ENCODE data around the gene FANCG. TPM values are rescaled to one million over a fixed set of nuclear protein-coding genes. Genes with fewer than 3 reads are reported as not detected.

The FANCG gene
- total RNA-seq, 1 experiment from 2014 or later, result 74.8 TPM

DNA sequence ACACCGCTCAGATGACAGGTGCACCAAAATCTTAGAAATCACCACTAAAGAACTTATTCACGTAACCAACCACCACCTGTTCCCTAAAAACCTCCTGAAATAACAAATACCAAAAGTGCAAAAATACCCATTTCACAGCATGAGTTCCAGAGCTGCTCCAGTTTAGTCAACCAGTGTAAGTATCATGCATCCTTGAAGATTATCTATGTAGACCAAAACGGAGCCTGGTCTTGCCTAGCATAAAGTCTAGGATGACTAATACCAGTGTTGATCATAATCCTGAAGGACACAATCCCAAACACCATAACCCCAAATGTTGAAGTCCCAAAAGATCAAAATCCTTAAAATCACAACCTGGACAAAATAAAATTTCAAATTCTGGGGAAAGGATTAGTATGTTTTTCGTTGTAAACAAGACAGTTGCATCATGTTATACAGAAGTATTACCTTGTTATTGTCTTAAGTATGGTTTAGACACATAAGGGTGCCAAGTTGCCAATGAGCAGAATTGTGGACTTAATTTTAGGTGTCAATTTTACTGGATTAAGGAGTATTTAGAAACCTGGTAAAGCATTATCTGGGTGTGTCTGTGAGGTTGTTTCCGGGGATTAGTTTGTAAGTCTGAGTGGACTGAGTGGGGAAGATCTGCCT lies 25.4 kb downstream of the FANCG start:
- no TSS peak for BruUV-seq (replicated peaks)
- POLR2A ChIA-PET, result no interaction called here
- Mint-ChIP-seq H3K27ac (ENCODE audit: unreplicated experiment) (peak overlapping the region; percentile 29), H3K4me1 (ENCODE audit: low read depth, unreplicated experiment) (no peaks in the 10 kb centered on the region), H3K9me3 (ENCODE audit: unreplicated experiment) (no peaks in the 10 kb centered on the region), H3K27me3 (ENCODE audit: insufficient read depth, unreplicated experiment) (no peaks in the 10 kb centered on the region), H3K36me3 (ENCODE audit: insufficient read depth, unreplicated experiment) (peaks cover 71% of the 10 kb centered on the region), H3K4me3 (ENCODE audit: unreplicated experiment) (no peak overlapping the region)
- no peaks in the 10 kb centered on the region for H3K27me3 ChIP-seq (replicated peaks; ENCODE audit: control insufficient read depth, insufficient read depth, low read length)
- no peak for DNase-seq
- H3K36me3 ChIP-seq (ENCODE audit: control insufficient read depth, insufficient read depth, low read length), result peaks cover 1% of the 10 kb centered on the region
- CTCF ChIA-PET, result no interaction called here
- intact Hi-C loops (cut with micrococcal nuclease; ENCODE audit: unreplicated experiment), result no loop called here
- H3K4me3 ChIP-seq (ENCODE audit: low read depth, low read length), result no peak overlapping the region
- no peak for TF ChIP-seq CTCF (IDR thresholded peaks at IDR 0.05; ENCODE audit: insufficient read depth in 1 of 2, low read depth in 1 of 2, low read length in 1 of 2, severe bottlenecking in 1 of 2, unreplicated experiment in 1 of 2)
- H3K9me3 ChIP-seq, result no peaks in the 10 kb centered on the region
- no peaks in the 10 kb centered on the region for H3K4me1 ChIP-seq

GRCh38 chr9:35051069-35051967 lies 28.4 kb downstream of the FANCG start:
- Mint-ChIP-seq H3K27me3 (ENCODE audit: insufficient read depth, unreplicated experiment) (no peaks in the 10 kb centered on the region), H3K27ac (ENCODE audit: unreplicated experiment) (no peak overlapping the region), H3K4me1 (ENCODE audit: low read depth, unreplicated experiment) (no peaks in the 10 kb centered on the region), H3K9me3 (ENCODE audit: unreplicated experiment) (no peaks in the 10 kb centered on the region), H3K36me3 (ENCODE audit: insufficient read depth, unreplicated experiment) (peaks cover 48% of the 10 kb centered on the region), H3K4me3 (ENCODE audit: unreplicated experiment) (no peak overlapping the region)
- ChIA-PET POLR2A (interaction anchor here (0.5 to 1.1 kb wide), 2 partner anchors 18 to 21 kb away, joined by 5 to 10 read pairs; partner anchors contain the start of gene VCP), CTCF (interaction anchor here (0.6 to 3.9 kb wide), 15 partner anchors 8 to 403 kb away, joined by 3 to 76 read pairs (median 4); partner anchors contain the start of genes FANCG and VCP)
- intact Hi-C loops (cut with micrococcal nuclease; ENCODE audit: unreplicated experiment), result loop anchor here (1.0 to 2.0 kb wide), 2 partner anchors 57 to 152 kb away; no protein-coding TSS in a partner anchor
- no peaks in the 10 kb centered on the region for H3K4me1 ChIP-seq
- BruUV-seq (replicated peaks), result no TSS peak
- TF ChIP-seq CTCF (IDR thresholded peaks at IDR 0.05; ENCODE audit: insufficient read depth in 1 of 2, low read depth in 1 of 2, low read length in 1 of 2, severe bottlenecking in 1 of 2, unreplicated experiment in 1 of 2), result peak; percentile 74 to 75
- peak; percentile 58 to 66 for DNase-seq
- no peak overlapping the region for H3K4me3 ChIP-seq (ENCODE audit: low read depth, low read length)
- H3K36me3 ChIP-seq (ENCODE audit: control insufficient read depth, insufficient read depth, low read length), result no peaks in the 10 kb centered on the region; the same call in none of the 2 replicates
- no peaks in the 10 kb centered on the region for H3K27me3 ChIP-seq (replicated peaks; ENCODE audit: control insufficient read depth, insufficient read depth, low read length)
- no peaks in the 10 kb centered on the region for H3K9me3 ChIP-seq

DNA sequence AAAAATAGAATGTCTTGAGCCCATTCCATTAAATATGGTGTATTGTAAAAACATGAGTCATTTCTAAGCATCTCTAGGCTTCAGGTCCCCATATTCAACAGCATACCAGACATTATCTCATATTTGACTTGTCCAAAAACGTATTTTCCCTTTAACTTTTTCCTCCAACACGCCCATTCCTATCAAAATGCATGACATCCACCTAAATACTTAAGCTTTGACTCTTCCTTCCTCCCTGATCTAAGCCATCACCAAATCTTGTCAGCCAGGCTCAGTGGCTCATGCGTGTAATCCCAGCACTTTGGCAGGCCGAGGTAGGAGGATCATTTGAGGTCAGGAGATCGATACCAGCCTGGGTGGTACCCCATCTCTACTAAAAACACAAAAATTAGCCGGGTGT lies 31.2 kb downstream of the FANCG start:
- H3K4me3 ChIP-seq (ENCODE audit: low read depth, low read length), result no peak overlapping the region
- Mint-ChIP-seq H3K4me1 (ENCODE audit: low read depth, unreplicated experiment) (no peaks in the 10 kb centered on the region), H3K36me3 (ENCODE audit: insufficient read depth, unreplicated experiment) (peaks cover 22% of the 10 kb centered on the region), H3K27ac (ENCODE audit: unreplicated experiment) (no peak overlapping the region), H3K4me3 (ENCODE audit: unreplicated experiment) (no peak overlapping the region), H3K9me3 (ENCODE audit: unreplicated experiment) (no peaks in the 10 kb centered on the region), H3K27me3 (ENCODE audit: insufficient read depth, unreplicated experiment) (no peaks in the 10 kb centered on the region)
- H3K9me3 ChIP-seq, result no peaks in the 10 kb centered on the region
- H3K27me3 ChIP-seq (replicated peaks; ENCODE audit: control insufficient read depth, insufficient read depth, low read length), result no peaks in the 10 kb centered on the region
- BruUV-seq (replicated peaks), result no TSS peak
- ChIA-PET POLR2A (no interaction called here), CTCF (no interaction called here)
- intact Hi-C loops (cut with micrococcal nuclease; ENCODE audit: unreplicated experiment), result no loop called here
- TF ChIP-seq CTCF (IDR thresholded peaks at IDR 0.05; ENCODE audit: insufficient read depth in 1 of 2, low read depth in 1 of 2, low read length in 1 of 2, severe bottlenecking in 1 of 2, unreplicated experiment in 1 of 2), result no peak
- no peak for DNase-seq
- no peaks in the 10 kb centered on the region; the same call in none of the 2 replicates for H3K36me3 ChIP-seq (ENCODE audit: control insufficient read depth, insufficient read depth, low read length)
- no peaks in the 10 kb centered on the region for H3K4me1 ChIP-seq

Measured in Caco-2 (cell line).